Esophagus squamous epithelium (tissue), 5 donors: ENCODE measurements around the gene C11orf42. TPM values are rescaled to one million over a fixed set of nuclear protein-coding genes. Genes with fewer than 3 reads are reported as not detected.

Experiments
- DNase-seq: peaks from one replicate; lab custom pipeline; 2025; lab: John Stamatoyannopoulos, UW
- H3K27ac ChIP-seq, 4 donors: fragments of 200-600 bp; sonication (generic); one replicate each; pipeline ENCODE4 v1.5.1; 2016 to 2019; ENCODE audit warnings: mild to moderate bottlenecking in 1 of 4
- H3K27me3 ChIP-seq, 4 donors: fragments of 200-600 bp; sonication (generic); 1 replicate in 3 of 4; 2 replicates in 1 of 4; pipeline versions ENCODE4 v1.5.1 to v1.6.0; 2017 to 2021; ENCODE audit warnings: antibody characterized with exemption in 1 of 4
- H3K36me3 ChIP-seq, 3 donors: fragments of 200-600 bp; sonication (generic); one replicate each; pipeline ENCODE4 v1.5.1; 2016 to 2019
- H3K4me1 ChIP-seq, 3 donors: fragments of 200-600 bp; sonication (generic); one replicate each; pipeline ENCODE4 v1.5.1; 2017 to 2019
- H3K4me3 ChIP-seq, 4 donors: fragments of 200-600 bp; sonication (generic); 1 replicate in 3 of 4; 2 replicates in 1 of 4; pipeline ENCODE4 v1.5.1; 2016 to 2019; ENCODE audit warnings: mild to moderate bottlenecking in 2 of 4, moderate library complexity in 1 of 4
- H3K9me3 ChIP-seq, 3 donors: fragments of 200-600 bp; sonication (generic); one replicate each; pipeline ENCODE4 v1.5.1; 2016 to 2019
- CTCF ChIP-seq, 6 experiments: fragments of 450-650 bp in 4 of 6; fragments of 200-600 bp in 2 of 6; sonication (generic) in 2 of 6; IDR thresholded peaks; one replicate each; pipeline ENCODE4 v1.5.1; 2016 to 2019; ENCODE audit warnings: antibody characterized with exemption in 6 of 6, mild to moderate bottlenecking in 4 of 6, moderate library complexity in 4 of 6
- POLR2A ChIP-seq, 4 donors: fragments of 450-650 bp; IDR thresholded peaks; one replicate each; pipeline ENCODE4 v1.6.1; 2017; ENCODE audit warnings: antibody characterized with exemption in 4 of 4, mild to moderate bottlenecking in 4 of 4, moderate library complexity in 3 of 4
- WGBS, 2 donors: methylation state at CpG; one replicate each; pipeline ENCODE4 v1.1.5; 2018; 5-methylcytosine and 5-hydroxymethylcytosine counted together
- intact Hi-C: fragments of 100-400 bp; cut with DNase I; formaldehyde crosslinking; loops from one replicate; pipeline ENCODE4 v1.15.0; 2022
- total RNA-seq, 4 donors: library from RNA; depleted of rRNA; stranded (reverse); fragments of >200 nt; gene quantifications; one replicate each; pipeline ENCODE4 v1.1.0, GENCODE V29; 2016
- donor health status: DM: yes; HTN: yes; CAD: no.

The C11orf42 gene
- total RNA-seq, 4 donors from 2014 or later, result not detected

GRCh38 chr11:6194065-6194581 lies 11.2 kb upstream of the C11orf42 start:
- no peaks in the 10 kb centered on the region for H3K36me3 ChIP-seq
- no peak overlapping the region for H3K27ac ChIP-seq
- TF ChIP-seq POLR2A (IDR thresholded peaks at IDR 0.05), result no peak
- TF ChIP-seq CTCF (IDR thresholded peaks at IDR 0.05), result no peak
- 64 to 88% methylated on average over 1 of the region's 1 CpG for WGBS, 2 donors
- H3K4me3 ChIP-seq, result no peak overlapping the region
- no peaks in the 10 kb centered on the region for H3K9me3 ChIP-seq
- intact Hi-C loops, result no loop called here
- no peak for DNase-seq
- H3K27me3 ChIP-seq, result no peaks in the 10 kb centered on the region
- no peaks in the 10 kb centered on the region for H3K4me1 ChIP-seq

- no peak overlapping the region for H3K27ac ChIP-seq
- H3K4me1 ChIP-seq, result no peaks in the 10 kb centered on the region
- H3K27me3 ChIP-seq, result no peaks in the 10 kb centered on the region
- H3K36me3 ChIP-seq, result no peaks in the 10 kb centered on the region
- DNase-seq, result no peak
- H3K4me3 ChIP-seq, result no peak overlapping the region
- no peaks in the 10 kb centered on the region for H3K9me3 ChIP-seq
- intact Hi-C loops, result no loop called here
- 51 to 56% methylated on average over 4 of the region's 4 CpGs for WGBS, 2 donors
- no peak for TF ChIP-seq CTCF (IDR thresholded peaks at IDR 0.05)
- no peak for TF ChIP-seq POLR2A (IDR thresholded peaks at IDR 0.05)
Measured at GRCh38 chr11:6196396-6196795, 9.0 kb upstream of the C11orf42 start.

- no peak overlapping the region for H3K4me3 ChIP-seq
- H3K4me1 ChIP-seq, result no peaks in the 10 kb centered on the region
- no peaks in the 10 kb centered on the region for H3K36me3 ChIP-seq
- intact Hi-C loops, result no loop called here
- H3K27me3 ChIP-seq, result no peaks in the 10 kb centered on the region
- 67 to 75% methylated on average over 4 of the region's 4 CpGs for WGBS, 2 donors
- no peak overlapping the region for H3K27ac ChIP-seq
- TF ChIP-seq CTCF (IDR thresholded peaks at IDR 0.05) (no peak), POLR2A (IDR thresholded peaks at IDR 0.05) (no peak)
- DNase-seq, result no peak
- H3K9me3 ChIP-seq, result no peaks in the 10 kb centered on the region
Measured at GRCh38 chr11:6197466-6198200, 7.7 kb upstream of the C11orf42 start.

- WGBS, 2 donors, result 86 to 100% methylated on average over 2 of the region's 5 CpGs
Measured at GRCh38 chr11:6199174-6199810, 6.1 kb upstream of the C11orf42 start, which contains the start of gene OR52W1. Gene OR52W1, plus strand, starts transcription at chr11:6199224. Its CDS starts 0 bp downstream, at chr11:6199224.

More at GRCh38 chr11:6199174-6199810, 6.1 kb upstream of the C11orf42 start, which contains the start of gene OR52W1:
- Histone ChIP-seq H3K9me3 (no peaks in the 10 kb centered on the region), H3K27me3 (no peaks in the 10 kb centered on the region), H3K27ac (no peak within 1 kb of the TSS), H3K4me3 (no peak within 1 kb of the TSS), H3K36me3 (peaks cover 0 to 4% (median 0%) of the 10 kb centered on the region in 3 donors), H3K4me1 (no peaks in the 10 kb centered on the region)
- no peak for DNase-seq
- TF ChIP-seq CTCF (IDR thresholded peaks at IDR 0.05) (no peak), POLR2A (IDR thresholded peaks at IDR 0.05) (no peak)
- intact Hi-C loops, result no loop called here
